H1 (cell line): ENCODE measurements around the gene PACSIN1. TPM values are rescaled to one million over a fixed set of nuclear protein-coding genes. Genes with fewer than 3 reads are reported as not detected.

Experiments
- ASH2L ChIP-seq: fragments of 200-600, 300-600 bp; sonication (generic); IDR thresholded peaks from one replicate; pipeline ENCODE4 v1.7.1; 2017; ENCODE audit warnings: low read length
- BRCA1 ChIP-seq: IDR thresholded peaks from 2 replicates; pipeline ENCODE4 v1.6.1; 2012; ENCODE audit warnings: low read depth, low read length, improper control_type of control experiment
- CTBP2 ChIP-seq: IDR thresholded peaks from 2 replicates; pipeline ENCODE4 v1.7.0; 2011; ENCODE audit warnings: borderline replicate concordance, mild to moderate bottlenecking, moderate library complexity, mixed read lengths, low read length; ENCODE audit not compliant: insufficient read depth, insufficient read length
- POLR2AphosphoS5 ChIP-seq: IDR thresholded peaks from 2 replicates; pipeline ENCODE4 v1.6.1; 2011; ENCODE audit warnings: low read depth, low read length
- RXRA ChIP-seq: IDR thresholded peaks from 2 replicates; pipeline ENCODE4 v1.6.1; 2011; ENCODE audit warnings: low read depth, mild to moderate bottlenecking, low read length, moderate library complexity; ENCODE audit not compliant: insufficient read depth
- TAF1 ChIP-seq: IDR thresholded peaks from 2 replicates; pipeline ENCODE4 v1.6.1; 2011; ENCODE audit warnings: mild to moderate bottlenecking, low read depth, low read length
- TBP ChIP-seq: IDR thresholded peaks from 2 replicates; pipeline ENCODE4 v1.6.1; 2011; ENCODE audit warnings: low read depth, low read length, improper control_type of control experiment
- polyA plus RNA-seq, 7 experiments: library from polyadenylated mRNA; depleted of rRNA in 3 of 7; stranded (reverse) in 5 of 7; unstranded in 2 of 7; fragments of >200 nt in 5 of 7; fragments of 200-250 nt in 2 of 7; gene quantifications; 1 replicate in 5 of 7; 2 replicates in 1 of 7; 4 replicates in 1 of 7; pipeline versions ENCODE4 v1.2.1 to v1.2.3, GENCODE V29; 2011 to 2013; ENCODE audit warnings: missing spikeins in 2 of 7, mixed read lengths in 2 of 7
- total RNA-seq: library from RNA; stranded (reverse); fragmentation: NEBNext Ultra II Directional; extraction: Animal tissue kit (Norgen Biotek cat#: 25700); gene quantifications from 2 replicates; pipeline ENCODE4 v1.2.1, GENCODE V29; 2021

Gene PACSIN1
- total and polyA plus RNA-seq, 2 of the 8 experiments (the other 6 are each of a cell fraction or from before 2014, with no cell fraction given), result 5.9 to 11.1 TPM

DNA sequence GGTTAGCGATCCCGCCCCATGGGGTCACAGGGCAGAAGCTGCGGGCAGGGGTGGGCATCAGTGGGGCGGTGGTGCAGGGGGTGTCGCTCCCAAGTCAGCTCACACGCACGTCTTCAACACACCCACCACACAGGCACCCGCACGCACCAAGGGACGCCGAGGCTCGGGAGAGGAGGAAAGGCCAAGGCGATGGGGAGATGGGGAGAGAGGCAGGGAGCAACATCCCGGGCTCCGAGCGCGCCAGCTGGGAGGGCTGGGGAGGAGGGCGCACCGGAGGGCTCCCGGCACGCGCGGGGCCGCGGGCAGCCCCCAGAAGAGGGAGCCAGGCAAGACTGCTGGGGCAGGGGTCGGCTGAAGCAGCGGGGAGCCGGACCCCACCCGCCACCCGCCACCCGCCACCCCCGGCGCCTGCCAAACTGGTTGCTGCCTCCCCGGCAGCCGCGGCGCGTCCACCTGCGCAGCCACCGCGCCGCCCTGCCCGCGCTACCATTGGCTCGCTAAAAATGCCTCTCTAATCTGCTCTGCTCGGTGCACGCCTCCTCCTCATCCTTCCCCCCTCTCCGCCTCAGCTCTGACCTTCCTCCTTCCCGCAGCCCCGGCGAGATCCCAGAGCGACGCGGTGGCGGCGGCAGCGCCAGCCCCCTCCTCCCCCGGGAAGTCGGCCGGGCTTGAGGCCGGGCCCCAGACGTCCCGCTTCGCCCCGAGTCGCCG is at the start of gene PACSIN1 (continued):
- peak; percentile 25; the same call in 1 of the 2 replicates for TF ChIP-seq POLR2AphosphoS5
- TF ChIP-seq BRCA1, result no peak
- TF ChIP-seq RXRA, result no peak
- 0 out of 2 replicates have a peak, but pooled peaks have one; percentile 2 for TF ChIP-seq TBP
- peak; percentile 13 for TF ChIP-seq ASH2L
- TF ChIP-seq CTBP2, result no peak
- peak; percentile 55 for TF ChIP-seq TAF1
- TF ChIP-seq, all 59 proteins: peak for 9
